ENCODE data around the gene AGO3. TPM values are rescaled to one million over a fixed set of nuclear protein-coding genes. Genes with fewer than 3 reads are reported as not detected.

AGO3 gene
- total RNA-seq, 2 donors from 2014 or later, result 16.7 to 21.4 TPM

DNA sequence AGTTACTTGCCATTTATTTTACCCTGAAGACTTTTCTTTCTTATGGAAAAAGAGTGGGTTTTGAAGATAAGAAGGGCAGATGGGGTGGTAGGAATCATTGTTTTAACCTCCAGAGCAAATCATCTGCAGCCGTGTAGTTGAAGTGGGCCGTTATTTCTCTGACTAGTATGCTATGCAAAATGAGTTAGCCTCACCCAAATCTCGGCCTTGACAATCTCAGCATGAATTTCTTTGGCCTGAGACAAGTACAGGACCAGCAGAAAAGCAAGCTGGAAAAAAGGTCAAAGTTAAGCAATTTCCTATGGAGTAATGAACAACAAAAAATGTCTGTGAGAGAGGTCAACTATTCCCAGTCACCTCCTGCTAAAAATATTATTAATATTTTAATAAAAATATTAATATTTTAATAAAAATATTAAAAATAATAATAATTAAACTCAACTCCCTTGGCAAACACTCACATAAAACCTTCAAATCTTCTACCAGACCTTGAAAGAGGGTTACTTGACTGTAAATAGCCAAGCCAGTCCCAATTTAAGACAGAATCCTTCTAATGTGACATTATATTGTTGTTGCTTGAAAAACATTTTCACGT, 146.2 kb downstream of the AGO3 start:
- TF ChIP-seq, protein P1, sequence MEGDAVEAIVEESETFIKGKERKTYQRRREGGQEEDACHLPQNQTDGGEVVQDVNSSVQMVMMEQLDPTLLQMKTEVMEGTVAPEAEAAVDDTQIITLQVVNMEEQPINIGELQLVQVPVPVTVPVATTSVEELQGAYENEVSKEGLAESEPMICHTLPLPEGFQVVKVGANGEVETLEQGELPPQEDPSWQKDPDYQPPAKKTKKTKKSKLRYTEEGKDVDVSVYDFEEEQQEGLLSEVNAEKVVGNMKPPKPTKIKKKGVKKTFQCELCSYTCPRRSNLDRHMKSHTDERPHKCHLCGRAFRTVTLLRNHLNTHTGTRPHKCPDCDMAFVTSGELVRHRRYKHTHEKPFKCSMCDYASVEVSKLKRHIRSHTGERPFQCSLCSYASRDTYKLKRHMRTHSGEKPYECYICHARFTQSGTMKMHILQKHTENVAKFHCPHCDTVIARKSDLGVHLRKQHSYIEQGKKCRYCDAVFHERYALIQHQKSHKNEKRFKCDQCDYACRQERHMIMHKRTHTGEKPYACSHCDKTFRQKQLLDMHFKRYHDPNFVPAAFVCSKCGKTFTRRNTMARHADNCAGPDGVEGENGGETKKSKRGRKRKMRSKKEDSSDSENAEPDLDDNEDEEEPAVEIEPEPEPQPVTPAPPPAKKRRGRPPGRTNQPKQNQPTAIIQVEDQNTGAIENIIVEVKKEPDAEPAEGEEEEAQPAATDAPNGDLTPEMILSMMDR (IDR thresholded peaks at IDR 0.05), result no peak
- H3K4me3 ChIP-seq, result no peak overlapping the region

DNA sequence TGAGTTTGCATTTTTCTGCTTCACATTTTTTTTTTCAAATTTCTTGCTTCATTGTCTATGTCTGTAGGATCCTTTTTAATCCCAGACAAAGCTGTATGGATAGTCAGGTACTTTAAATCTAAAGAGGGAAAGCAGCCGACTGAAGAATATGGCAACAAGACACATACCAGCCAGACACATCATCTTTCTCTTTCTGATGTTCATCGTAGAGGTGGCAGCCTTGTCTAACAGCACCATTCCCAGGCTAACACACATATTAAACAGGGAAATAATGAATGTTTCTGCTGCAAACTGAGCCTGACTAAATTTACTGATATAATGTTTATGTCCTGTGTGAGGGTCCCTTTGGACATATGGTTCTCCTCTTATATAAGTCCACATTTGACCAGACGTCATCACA, 149.3 kb downstream of the AGO3 start:
- no peaks in the 10 kb centered on the region for H3K36me3 ChIP-seq
- H3K27me3 ChIP-seq, result no peaks in the 10 kb centered on the region
- TF ChIP-seq, protein P1 (IDR thresholded peaks at IDR 0.05), result no peak
- no peak overlapping the region for H3K4me3 ChIP-seq
- intact Hi-C loops (cut with DNase I), result loop anchor here (10.0 kb wide), 1 partner anchor 145 kb away; the partner anchor contains the start of gene AGO3
- H3K4me1 ChIP-seq, result no peaks in the 10 kb centered on the region
- no peak for DNase-seq
- no peak overlapping the region for H3K9ac ChIP-seq (ENCODE audit: low read depth in 2 of 2, low read length in 2 of 2)
- H3K27ac ChIP-seq, result no peak overlapping the region
- H3K9me3 ChIP-seq, result no peaks in the 10 kb centered on the region

More for the DNA sequence above, 146.2 kb downstream of the AGO3 start:
- intact Hi-C loops (cut with DNase I), result no loop called here
- Histone ChIP-seq H3K27me3 (no peaks in the 10 kb centered on the region), H3K4me1 (no peaks in the 10 kb centered on the region), H3K9me3 (no peaks in the 10 kb centered on the region), H3K9ac (ENCODE audit: low read depth in 2 of 2, low read length in 2 of 2) (no peak overlapping the region), H3K36me3 (no peaks in the 10 kb centered on the region), H3K27ac (no peak overlapping the region)
- DNase-seq, result no peak

DNA sequence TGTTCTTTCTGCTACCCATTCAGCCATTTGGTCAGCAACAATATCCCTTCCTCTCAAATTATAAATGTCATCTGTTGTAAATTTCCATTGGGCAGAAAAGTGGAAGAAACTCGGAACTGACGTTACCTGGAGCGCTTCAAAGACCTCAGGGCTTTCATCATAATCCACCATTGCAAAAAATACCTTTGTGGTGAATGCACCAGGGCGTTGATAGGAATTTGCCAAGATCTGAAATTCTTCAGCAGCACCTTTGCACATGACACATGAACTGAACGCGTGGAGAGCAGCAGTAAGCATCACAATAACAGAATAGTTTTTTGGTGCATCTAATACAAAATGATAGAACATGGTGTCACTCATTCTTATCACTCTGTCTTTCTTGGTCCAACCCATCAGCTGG, 149.9 kb downstream of the AGO3 start:
- intact Hi-C loops (cut with DNase I), result loop anchor here (10.0 kb wide), 1 partner anchor 146 kb away; the partner anchor contains the start of gene AGO3
- no peaks in the 10 kb centered on the region for H3K27me3 ChIP-seq
- no peaks in the 10 kb centered on the region for H3K36me3 ChIP-seq
- H3K9ac ChIP-seq (ENCODE audit: low read depth in 2 of 2, low read length in 2 of 2), result no peak overlapping the region
- TF ChIP-seq, protein P1 (IDR thresholded peaks at IDR 0.05), result no peak
- no peak overlapping the region for H3K4me3 ChIP-seq
- no peaks in the 10 kb centered on the region for H3K9me3 ChIP-seq
- no peak for DNase-seq
- H3K4me1 ChIP-seq, result no peaks in the 10 kb centered on the region
- no peak overlapping the region for H3K27ac ChIP-seq

DNA sequence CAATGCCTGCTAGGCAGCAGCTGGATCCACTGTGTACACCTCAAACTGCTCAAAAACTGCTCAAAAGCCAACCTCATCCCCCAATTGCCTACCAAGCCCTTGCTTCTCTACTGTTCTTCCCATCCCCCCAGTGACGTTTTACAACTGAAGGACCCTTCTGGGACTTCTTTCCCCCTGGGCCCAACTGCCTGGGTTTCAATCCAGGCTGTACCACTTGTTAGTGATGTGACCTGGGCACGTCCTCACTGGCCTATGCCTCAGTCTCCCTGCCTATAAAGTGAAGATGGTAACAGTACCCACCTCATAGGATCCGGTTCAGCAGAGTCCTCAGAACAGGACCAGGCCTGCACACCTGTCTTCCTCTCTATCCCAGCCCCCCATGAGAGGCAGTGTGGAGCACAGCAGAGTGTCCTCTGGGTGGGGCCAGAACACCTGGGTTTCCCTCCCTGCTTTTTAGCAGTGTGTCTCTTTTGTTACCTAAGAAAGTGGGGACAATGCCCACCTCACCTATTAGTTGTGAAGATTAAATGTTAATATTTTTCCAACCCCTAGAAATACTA, 151.1 kb downstream of the AGO3 start:
- Histone ChIP-seq H3K9ac (ENCODE audit: low read depth in 2 of 2, low read length in 2 of 2) (no peak overlapping the region), H3K27ac (no peak overlapping the region), H3K36me3 (no peaks in the 10 kb centered on the region), H3K4me3 (no peak overlapping the region), H3K9me3 (no peaks in the 10 kb centered on the region), H3K27me3 (no peaks in the 10 kb centered on the region), H3K4me1 (no peaks in the 10 kb centered on the region)
- intact Hi-C loops (cut with DNase I), result loop anchor here (10.0 kb wide), 1 partner anchor 147 kb away; the partner anchor contains the start of gene AGO3
- TF ChIP-seq, protein P1 (IDR thresholded peaks at IDR 0.05), result no peak
- no peak for DNase-seq

DNA sequence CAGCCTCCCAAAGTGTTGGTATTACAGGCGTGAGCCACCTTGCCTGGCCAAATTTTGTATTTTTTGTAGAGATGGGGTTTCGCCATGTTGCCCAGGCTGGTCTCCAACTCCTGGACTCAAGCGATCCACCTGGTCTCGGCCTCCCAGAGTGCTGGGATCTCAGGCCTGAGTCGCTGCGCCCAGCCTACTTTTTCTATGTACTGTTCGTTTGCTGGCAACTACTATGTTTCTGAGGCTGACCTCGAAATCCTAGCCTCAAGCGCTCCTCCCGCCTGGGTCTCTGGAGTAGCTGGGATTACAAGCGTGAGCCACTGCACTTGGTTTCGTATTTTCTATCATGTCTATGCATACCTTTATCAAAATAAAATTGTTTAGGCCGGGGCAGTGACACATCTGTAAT, 152.3 kb downstream of the AGO3 start:
- TF ChIP-seq, protein P1 (IDR thresholded peaks at IDR 0.05), result no peak
- no peak for DNase-seq
- H3K9ac ChIP-seq (ENCODE audit: low read depth in 2 of 2, low read length in 2 of 2), result no peak overlapping the region
- no peaks in the 10 kb centered on the region for H3K27me3 ChIP-seq
- no peaks in the 10 kb centered on the region for H3K4me1 ChIP-seq
- H3K27ac ChIP-seq, result no peak overlapping the region
- intact Hi-C loops (cut with DNase I), result loop anchor here (10.0 kb wide), 1 partner anchor 148 kb away; the partner anchor contains the start of gene AGO3
- H3K4me3 ChIP-seq, result no peak overlapping the region
- H3K36me3 ChIP-seq, result no peaks in the 10 kb centered on the region
- no peaks in the 10 kb centered on the region for H3K9me3 ChIP-seq

Measured in colonic mucosa (tissue), 4 donors.